NK-92 treated with Interleukin-12 subunit alpha and Interleukin-12 subunit beta, amount 100 ng/mL, for 24 hours (cell line): ENCODE results near the gene PLCH1.

Source experiments
- DNase-seq: peaks from one replicate; lab custom pipeline; 2025; lab: John Stamatoyannopoulos, UW

PLCH1 gene

GRCh38 chr3:155744626-155745324, at the start of gene PLCH1:
TSS of gene PLCH1 (minus strand) at chr3:155745071. CDS start at chr3:155704224, 40,847 bp downstream.
- no peak for DNase-seq

GRCh38 chr3:155792532-155792931, 47.7 kb upstream of the PLCH1 start:
- no peak for DNase-seq

- peak; percentile 32 for DNase-seq
Observed at GRCh38 chr3:155791190-155791589, 46.3 kb upstream of the PLCH1 start.

GRCh38 chr3:155790272-155790925, 45.5 kb upstream of the PLCH1 start:
- DNase-seq = no peak

GRCh38 chr3:155785662-155786295, 40.9 kb upstream of the PLCH1 start:
- DNase-seq = no peak

GRCh38 chr3:155782390-155782953, 37.6 kb upstream of the PLCH1 start:
- no peak for DNase-seq

- no peak for DNase-seq
Observed at GRCh38 chr3:155780291-155780690, 35.4 kb upstream of the PLCH1 start.

GRCh38 chr3:155778462-155778861, 33.6 kb upstream of the PLCH1 start:
- DNase-seq = no peak

- no peak for DNase-seq
Observed at GRCh38 chr3:155772801-155773200, 27.9 kb upstream of the PLCH1 start.

GRCh38 chr3:155771126-155771525, 26.3 kb upstream of the PLCH1 start:
- DNase-seq = no peak

GRCh38 chr3:155766206-155766605, 21.3 kb upstream of the PLCH1 start:
- no peak for DNase-seq

GRCh38 chr3:155763870-155764463, 19.1 kb upstream of the PLCH1 start:
- no peak for DNase-seq

- DNase-seq = no peak
Observed at GRCh38 chr3:155760653-155761052, 15.8 kb upstream of the PLCH1 start.

GRCh38 chr3:155757577-155757976, 12.7 kb upstream of the PLCH1 start:
- DNase-seq = no peak

- DNase-seq = no peak
Observed at GRCh38 chr3:155753038-155753639, 8.3 kb upstream of the PLCH1 start.

GRCh38 chr3:155748611-155749365, 3.9 kb upstream of the PLCH1 start:
- no peak for DNase-seq

GRCh38 chr3:155747946-155748290, 3.0 kb upstream of the PLCH1 start:
- no peak for DNase-seq

- no peak for DNase-seq
Observed at GRCh38 chr3:155747286-155747945, 2.5 kb upstream of the PLCH1 start.

GRCh38 chr3:155746703-155747102, 1.8 kb upstream of the PLCH1 start:
- DNase-seq = no peak

GRCh38 chr3:155745795-155746550, 1.1 kb upstream of the PLCH1 start:
- no peak for DNase-seq
